Measurements from ENCODE around the gene SETD3.

Gene SETD3

DNA sequence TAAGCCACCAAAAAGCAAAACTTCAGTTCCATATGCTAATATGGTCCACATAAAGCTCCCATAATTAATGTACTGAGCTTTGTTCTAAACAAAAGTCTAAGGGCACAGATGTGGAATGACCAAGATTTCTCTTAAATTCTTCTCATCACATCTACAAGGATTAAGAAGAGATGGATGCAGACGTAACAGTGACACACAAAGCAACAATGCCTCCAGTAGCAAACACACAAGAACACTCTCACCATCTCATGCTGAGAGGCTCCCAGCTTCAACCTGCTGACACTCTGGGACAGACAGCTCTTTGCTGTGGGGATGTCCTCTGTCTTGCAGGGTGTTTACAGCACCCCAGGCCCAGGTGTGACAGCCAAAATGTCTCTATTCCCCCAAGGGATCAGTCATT lies 48.2 kb downstream of the SETD3 start:
- ChIA-PET POLR2A (no interaction called here), CTCF (interaction anchor here (1.3 kb wide), 1 partner anchor 30 kb away, joined by 3 read pairs; no protein-coding TSS in a partner anchor)
- TF ChIP-seq, protein P1, sequence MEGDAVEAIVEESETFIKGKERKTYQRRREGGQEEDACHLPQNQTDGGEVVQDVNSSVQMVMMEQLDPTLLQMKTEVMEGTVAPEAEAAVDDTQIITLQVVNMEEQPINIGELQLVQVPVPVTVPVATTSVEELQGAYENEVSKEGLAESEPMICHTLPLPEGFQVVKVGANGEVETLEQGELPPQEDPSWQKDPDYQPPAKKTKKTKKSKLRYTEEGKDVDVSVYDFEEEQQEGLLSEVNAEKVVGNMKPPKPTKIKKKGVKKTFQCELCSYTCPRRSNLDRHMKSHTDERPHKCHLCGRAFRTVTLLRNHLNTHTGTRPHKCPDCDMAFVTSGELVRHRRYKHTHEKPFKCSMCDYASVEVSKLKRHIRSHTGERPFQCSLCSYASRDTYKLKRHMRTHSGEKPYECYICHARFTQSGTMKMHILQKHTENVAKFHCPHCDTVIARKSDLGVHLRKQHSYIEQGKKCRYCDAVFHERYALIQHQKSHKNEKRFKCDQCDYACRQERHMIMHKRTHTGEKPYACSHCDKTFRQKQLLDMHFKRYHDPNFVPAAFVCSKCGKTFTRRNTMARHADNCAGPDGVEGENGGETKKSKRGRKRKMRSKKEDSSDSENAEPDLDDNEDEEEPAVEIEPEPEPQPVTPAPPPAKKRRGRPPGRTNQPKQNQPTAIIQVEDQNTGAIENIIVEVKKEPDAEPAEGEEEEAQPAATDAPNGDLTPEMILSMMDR (IDR thresholded peaks at IDR 0.05; ENCODE audit: control extremely low read depth, extremely low read depth, low read depth, missing control alignments) = no peak
- DNase-seq (ENCODE audit: extremely low spot score) = no peak

DNA sequence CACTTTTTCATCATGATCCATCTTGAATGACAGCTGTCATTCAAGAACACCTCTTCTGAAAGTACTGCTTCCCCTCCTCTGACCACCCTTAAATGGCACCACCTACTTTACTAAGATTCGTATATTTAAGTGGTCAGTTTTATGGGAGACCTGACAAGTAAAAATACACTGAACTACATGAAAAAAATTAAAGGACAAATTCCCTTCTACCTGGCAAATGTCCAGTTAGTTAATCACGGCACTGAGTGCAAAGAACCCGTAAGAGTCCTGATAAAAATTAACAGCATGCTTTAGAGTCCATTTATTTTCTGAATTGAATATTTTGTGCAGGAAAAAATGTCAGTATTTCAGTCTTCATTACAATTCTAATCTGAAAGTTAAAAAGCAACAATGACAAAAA lies 48.7 kb downstream of the SETD3 start:
- TF ChIP-seq, protein P1 (IDR thresholded peaks at IDR 0.05; ENCODE audit: control extremely low read depth, extremely low read depth, low read depth, missing control alignments) = no peak
- ChIA-PET POLR2A (no interaction called here), CTCF (interaction anchor here (1.3 kb wide), 1 partner anchor 29 kb away, joined by 3 read pairs; no protein-coding TSS in a partner anchor)
- no peak for DNase-seq (ENCODE audit: extremely low spot score)

GRCh38 chr14:99430491-99430890 lies 50.2 kb downstream of the SETD3 start:
- peak; percentile 32 for DNase-seq (ENCODE audit: extremely low spot score)
- CTCF ChIA-PET = interaction anchor here (0.7 to 1.2 kb wide), 3 partner anchors 12 to 15 kb away, joined by 3 read pairs; no protein-coding TSS in a partner anchor
- POLR2A ChIA-PET = no interaction called here

GRCh38 chr14:99427632-99428300 lies 52.9 kb downstream of the SETD3 start:
- DNase-seq (ENCODE audit: extremely low spot score) = no peak
- CTCF ChIA-PET = interaction anchor here (1.0 to 2.1 kb wide), 5 partner anchors 10 to 35 kb away, joined by 3 to 9 read pairs (median 6); no protein-coding TSS in a partner anchor
- TF ChIP-seq, protein P1 (IDR thresholded peaks at IDR 0.05; ENCODE audit: control extremely low read depth, extremely low read depth, low read depth, missing control alignments) = no peak
- POLR2A ChIA-PET = no interaction called here

More at GRCh38 chr14:99430491-99430890, 50.2 kb downstream of the SETD3 start:
- TF ChIP-seq, protein P1 (IDR thresholded peaks at IDR 0.05; ENCODE audit: control extremely low read depth, extremely low read depth, low read depth, missing control alignments) = no peak

GRCh38 chr14:99426813-99427346 lies 53.8 kb downstream of the SETD3 start:
- POLR2A ChIA-PET = no interaction called here
- CTCF ChIA-PET = interaction anchor here (1.0 to 3.1 kb wide), 6 partner anchors 8 to 34 kb away, joined by 3 to 10 read pairs (median 6); no protein-coding TSS in a partner anchor
- no peak for DNase-seq (ENCODE audit: extremely low spot score)
- TF ChIP-seq, protein P1 (IDR thresholded peaks at IDR 0.05; ENCODE audit: control extremely low read depth, extremely low read depth, low read depth, missing control alignments) = no peak

DNA sequence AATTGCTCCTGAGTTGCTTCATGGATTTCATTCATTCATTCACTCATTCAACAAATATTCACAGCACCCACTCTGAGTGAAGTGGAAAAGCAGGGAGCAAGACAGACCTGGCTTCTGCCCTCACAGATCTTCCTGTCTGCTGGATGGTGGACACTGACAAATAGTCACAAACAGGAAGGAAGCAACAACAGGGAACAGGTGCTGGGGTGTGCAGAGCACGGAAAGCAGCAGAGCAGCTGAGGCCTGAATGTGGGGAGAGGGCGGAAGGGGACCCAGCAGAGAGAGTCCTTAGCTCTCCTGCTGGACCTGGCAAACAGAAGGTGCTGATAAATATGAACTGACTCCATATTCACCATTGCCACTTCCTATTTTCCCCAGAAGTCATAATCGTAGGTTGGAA lies 54.4 kb downstream of the SETD3 start:
- ChIA-PET CTCF (interaction anchor here (1.0 to 3.1 kb wide), 6 partner anchors 9 to 37 kb away, joined by 4 to 10 read pairs (median 6); no protein-coding TSS in a partner anchor), POLR2A (no interaction called here)
- TF ChIP-seq, protein P1 (IDR thresholded peaks at IDR 0.05; ENCODE audit: control extremely low read depth, extremely low read depth, low read depth, missing control alignments) = no peak
- no peak for DNase-seq (ENCODE audit: extremely low spot score)

Data from GM10248 (cell line).